Measurements from ENCODE around the gene AK8.

DNA sequence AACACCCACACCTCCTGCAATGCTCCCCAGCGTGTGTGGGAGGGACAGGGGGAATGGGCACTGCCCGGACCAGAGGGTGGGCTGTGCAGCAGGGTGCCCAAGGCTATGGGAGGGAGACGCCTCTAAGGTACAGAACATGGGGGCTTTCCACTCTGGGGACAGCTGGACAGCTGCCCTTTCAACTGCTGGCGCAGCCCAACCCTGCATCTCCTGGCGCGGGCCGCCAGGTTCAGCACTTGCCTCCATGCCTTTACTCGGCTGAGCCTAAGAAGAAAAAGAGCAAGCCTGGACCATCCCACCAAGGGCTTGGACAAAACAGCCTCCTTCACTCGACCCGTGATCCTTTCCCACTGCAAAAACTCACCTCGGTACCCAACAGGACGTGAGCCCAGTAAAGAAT, 15.0 kb downstream of the AK8 start:
- TF ChIP-seq, protein P1, sequence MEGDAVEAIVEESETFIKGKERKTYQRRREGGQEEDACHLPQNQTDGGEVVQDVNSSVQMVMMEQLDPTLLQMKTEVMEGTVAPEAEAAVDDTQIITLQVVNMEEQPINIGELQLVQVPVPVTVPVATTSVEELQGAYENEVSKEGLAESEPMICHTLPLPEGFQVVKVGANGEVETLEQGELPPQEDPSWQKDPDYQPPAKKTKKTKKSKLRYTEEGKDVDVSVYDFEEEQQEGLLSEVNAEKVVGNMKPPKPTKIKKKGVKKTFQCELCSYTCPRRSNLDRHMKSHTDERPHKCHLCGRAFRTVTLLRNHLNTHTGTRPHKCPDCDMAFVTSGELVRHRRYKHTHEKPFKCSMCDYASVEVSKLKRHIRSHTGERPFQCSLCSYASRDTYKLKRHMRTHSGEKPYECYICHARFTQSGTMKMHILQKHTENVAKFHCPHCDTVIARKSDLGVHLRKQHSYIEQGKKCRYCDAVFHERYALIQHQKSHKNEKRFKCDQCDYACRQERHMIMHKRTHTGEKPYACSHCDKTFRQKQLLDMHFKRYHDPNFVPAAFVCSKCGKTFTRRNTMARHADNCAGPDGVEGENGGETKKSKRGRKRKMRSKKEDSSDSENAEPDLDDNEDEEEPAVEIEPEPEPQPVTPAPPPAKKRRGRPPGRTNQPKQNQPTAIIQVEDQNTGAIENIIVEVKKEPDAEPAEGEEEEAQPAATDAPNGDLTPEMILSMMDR (IDR thresholded peaks at IDR 0.05; ENCODE audit: low read length): no peak
- no peak for TF ChIP-seq EZH2 (IDR thresholded peaks at IDR 0.05; ENCODE audit: borderline replicate concordance, low read length)

Data from OCI-LY1 (cell line).